GM12878 (cell line): ENCODE measurements around the gene PLSCR4. TPM values are rescaled to one million over a fixed set of nuclear protein-coding genes. Genes with fewer than 3 reads are reported as not detected.

Experiments
- ATAC-seq: fragments of 200-7000 bp; cut with Tn5 transposase; 3 replicates; pipeline ENCODE4 v1.9.1; 2020; ENCODE audit warnings: mild to moderate bottlenecking, moderate library complexity
- BruUV-seq: library from RNA; stranded (reverse); fragments of 400-500 nt; replicated peaks from 2 replicates; lab custom pipeline; 2021; lab: Mats Ljungman, UMichigan
- CTCF ChIA-PET: fragments of 300-600 bp; sonication (Branson Sonifier 250); formaldehyde crosslinking; extraction: SDS; loops from one replicate; lab custom pipeline; 2021; ENCODE audit warnings: inconsistent platforms; lab: Yijun Ruan, JAX
- POLR2A ChIA-PET: fragments of 350-600 bp; formaldehyde crosslinking; extraction: SDS; loops from one replicate; lab custom pipeline; 2021; ENCODE audit warnings: inconsistent platforms; lab: Charles Lee
- RAD21 ChIA-PET: fragments of 300-600 bp; sonication (Branson Sonifier 250); formaldehyde crosslinking; loops from one replicate; lab custom pipeline; 2023; ENCODE audit warnings: antibody characterized with exemption; ENCODE audit not compliant: unreplicated experiment; lab: Charles Lee
- SMC1A ChIA-PET: fragments of 300-600 bp; sonication (Branson Sonifier 250); formaldehyde crosslinking; loops from one replicate; lab custom pipeline; 2023; ENCODE audit not compliant: unreplicated experiment, uncharacterized antibody; lab: Charles Lee
- DNase-seq: peaks from one replicate; pipeline ENCODE4 v3.0.0-alpha.2; 2011; ENCODE audit warnings: low read depth, low spot score
- FAIRE-seq: peaks from 3 replicates; lab custom pipeline; 2011; peaks lifted over from hg19 to GRCh38; lab: Jason Lieb, UNC
- H2AFZ ChIP-seq: 2 replicates; pipeline ENCODE4 v1.6.0; 2011; ENCODE audit warnings: low read depth, low read length, control low read depth; ENCODE audit not compliant: control insufficient read depth
- H3K27ac ChIP-seq: 2 replicates; pipeline ENCODE4 v1.5.1; 2011; ENCODE audit warnings: control low read depth; ENCODE audit not compliant: control insufficient read depth, insufficient read depth
- H3K27me3 ChIP-seq, 2 experiments: replicated peaks in 1 of 2; 2 replicates each; pipeline versions ENCODE4 v1.6.0 to v1.6.1; 2011; ENCODE audit warnings: low read length in 1 of 2; ENCODE audit not compliant: control insufficient read depth in 2 of 2, insufficient read depth in 2 of 2
- H3K36me3 ChIP-seq, 2 experiments: 2 replicates each; pipeline ENCODE4 v1.5.1; 2011; ENCODE audit warnings: low read length in 1 of 2; ENCODE audit not compliant: control insufficient read depth in 2 of 2, insufficient read depth in 2 of 2
- H3K4me1 ChIP-seq: 2 replicates; pipeline ENCODE4 v1.6.1; 2011; ENCODE audit warnings: mild to moderate bottlenecking, low read length, moderate library complexity, mixed read lengths; ENCODE audit not compliant: control insufficient read depth, insufficient read depth
- H3K4me2 ChIP-seq: 2 replicates; pipeline ENCODE4 v1.6.0; 2011; ENCODE audit warnings: control low read depth; ENCODE audit not compliant: control insufficient read depth, insufficient read depth
- H3K4me3 ChIP-seq: fragments of 200-600 bp; sonication (generic); 2 replicates; pipeline ENCODE4 v1.5.1; 2016
- H3K79me2 ChIP-seq: 2 replicates; pipeline ENCODE4 v1.6.0; 2011; ENCODE audit warnings: low read length; ENCODE audit not compliant: control insufficient read depth, insufficient read depth
- H3K9ac ChIP-seq: 2 replicates; pipeline ENCODE4 v1.8.0; 2011; ENCODE audit warnings: low read length, control low read depth, mixed read lengths; ENCODE audit not compliant: control insufficient read depth, insufficient read depth
- H3K9me3 ChIP-seq: replicated peaks from 3 replicates; pipeline ENCODE4 v1.5.1; 2011; ENCODE audit warnings: mild to moderate bottlenecking, low read length; ENCODE audit not compliant: control insufficient read depth, insufficient read depth
- H4K20me1 ChIP-seq: 2 replicates; pipeline ENCODE4 v1.6.0; 2011; ENCODE audit not compliant: control insufficient read depth, insufficient read depth
- ATF7 ChIP-seq: fragments of 450-650 bp; IDR thresholded peaks from 2 replicates; pipeline ENCODE4 v1.6.1; 2016; ENCODE audit warnings: low read depth, mild to moderate bottlenecking
- IRF3 ChIP-seq: fragments of 450-650 bp; IDR thresholded peaks from 2 replicates; pipeline ENCODE4 v1.6.1; 2014; ENCODE audit warnings: mild to moderate bottlenecking
- NFXL1 ChIP-seq: fragments of 450-650 bp; IDR thresholded peaks from 2 replicates; pipeline ENCODE4 v1.6.1; 2017; ENCODE audit warnings: antibody characterized with exemption, mild to moderate bottlenecking, borderline replicate concordance
- PAX8 ChIP-seq: fragments of 450-650 bp; IDR thresholded peaks from 2 replicates; pipeline ENCODE4 v1.6.1; 2017; ENCODE audit warnings: mild to moderate bottlenecking, moderate library complexity
- RFX5 ChIP-seq: IDR thresholded peaks from 2 replicates; pipeline ENCODE4 v1.6.1; 2011; ENCODE audit warnings: low read depth, low read length, improper control_type of control experiment
- SMAD5 ChIP-seq: IDR thresholded peaks from 2 replicates; pipeline ENCODE4 v1.6.1; 2016; ENCODE audit warnings: antibody characterized with exemption, low read depth
- SMARCA5 ChIP-seq: fragments of 450-650 bp; IDR thresholded peaks from 2 replicates; pipeline ENCODE4 v1.6.1; 2017; ENCODE audit warnings: mild to moderate bottlenecking
- TCF3 ChIP-seq: IDR thresholded peaks from 2 replicates; pipeline ENCODE4 v1.6.1; 2012; ENCODE audit warnings: low read depth, mild to moderate bottlenecking, low read length, borderline replicate concordance; ENCODE audit not compliant: insufficient read depth
- ZBTB33 ChIP-seq: fragments of 450-650 bp; IDR thresholded peaks from 2 replicates; pipeline ENCODE4 v1.6.1; 2017; ENCODE audit warnings: mild to moderate bottlenecking
- ZBTB40 ChIP-seq: fragments of 450-650 bp; IDR thresholded peaks from 2 replicates; pipeline ENCODE4 v1.6.1; 2016; ENCODE audit warnings: mild to moderate bottlenecking, moderate library complexity, borderline replicate concordance
- ZNF207 ChIP-seq: fragments of 450-650 bp; IDR thresholded peaks from 2 replicates; pipeline ENCODE4 v1.6.1; 2014; ENCODE audit warnings: antibody characterized with exemption, mild to moderate bottlenecking, borderline replicate concordance
- ZNF384 ChIP-seq: IDR thresholded peaks from 2 replicates; pipeline ENCODE4 v1.6.1; 2012; ENCODE audit warnings: low read depth, mild to moderate bottlenecking, low read length, improper control_type of control experiment, borderline replicate concordance
- WGBS: methylation state at CpG from one replicate; pipeline ENCODE4 v1.1.6; 2016; ENCODE audit warnings: low lambda C conversion rate; ENCODE audit not compliant: insufficient replicate concordance, insufficient coverage; ENCODE audit errors: missing lambda C conversion rate; 5-methylcytosine and 5-hydroxymethylcytosine counted together
- in situ Hi-C: fragments of 300-500 bp; cut with MboI; formaldehyde crosslinking; loops from 9 replicates; pipeline ENCODE4 v1.14.3; 2018; ENCODE audit warnings: mixed read lengths
- intact Hi-C: fragments of 100-400 bp; cut with micrococcal nuclease; formaldehyde crosslinking; loops from one replicate; pipeline ENCODE4 v1.14.2; 2022; ENCODE audit not compliant: unreplicated experiment
- polyA plus RNA-seq, 11 experiments: library from polyadenylated mRNA; depleted of rRNA in 4 of 11; unstranded in 6 of 11; stranded (reverse) in 5 of 11; fragments of >200 nt; fragmentation: Nextera tagmentation in 4 of 11; fragmentation: Illumina TruSeq in 1 of 11; extraction: Ambion mirVana in 4 of 11; extraction: Trizol in 1 of 11; gene quantifications; 1 replicate in 1 of 11; 2 replicates in 10 of 11; pipeline versions ENCODE4 v1.2.1 to v1.2.3, GENCODE V29; 2011 to 2016; ENCODE audit warnings: inconsistent platforms in 2 of 11, missing spikeins in 2 of 11, low read depth in 1 of 11
- total RNA-seq, 4 experiments: library from RNA; depleted of rRNA in 3 of 4; stranded (reverse); fragments of >200 nt in 3 of 4; fragmentation: Illumina TruSeq in 1 of 4; extraction: Trizol in 1 of 4; gene quantifications; 2 replicates each; pipeline versions ENCODE4 v1.2.1 to v1.2.3, GENCODE V29; 2013 to 2021

The PLSCR4 gene
- total and polyA plus RNA-seq, 10 of the 15 experiments (the other 5 are each of a cell fraction or from before 2014, with no cell fraction given) = 0.02 TPM; not detected in 9

DNA sequence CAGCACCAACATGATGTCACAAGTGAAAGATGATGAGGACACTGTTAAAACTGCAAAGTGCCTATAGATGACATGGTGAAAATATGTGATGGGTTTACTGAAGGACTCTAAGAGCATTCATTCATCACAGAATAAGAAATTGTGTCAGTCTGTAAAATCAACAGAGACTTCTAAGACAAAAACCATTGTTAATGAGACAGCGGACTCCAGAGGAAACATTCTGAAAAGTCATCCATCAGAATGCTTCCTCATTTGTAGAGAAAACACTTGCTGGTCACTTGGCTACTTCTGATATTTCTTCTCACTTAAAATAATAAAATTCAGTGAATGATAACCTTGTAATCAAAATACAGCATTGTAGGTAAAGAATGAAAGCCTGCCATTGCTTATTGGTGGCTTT is 7.3 kb downstream of the PLSCR4 start:
- no peaks in the 10 kb centered on the region for H3K4me1 ChIP-seq
- FAIRE-seq (no peak), ATAC-seq (no peak), DNase-seq (no peak)
- H4K20me1 ChIP-seq = no peaks in the 10 kb centered on the region
- no peaks in the 10 kb centered on the region for H3K36me3 ChIP-seq
- 95% methylated on average over 1 of the region's 1 CpG for WGBS
- H3K79me2 ChIP-seq = no peaks in the 10 kb centered on the region
- H3K9me3 ChIP-seq = no peaks in the 10 kb centered on the region
- H3K27me3 ChIP-seq = no peaks in the 10 kb centered on the region
- ChIA-PET CTCF (no interaction called here), SMC1A (no interaction called here), POLR2A (no interaction called here), RAD21 (no interaction called here)
- H3K9ac ChIP-seq = no peak overlapping the region
- in situ Hi-C loops (no loop called here), intact Hi-C loops (no loop called here)
- H3K4me2 ChIP-seq = no peak overlapping the region
- no TSS peak for BruUV-seq
- TF ChIP-seq ATF7 (no peak), IRF3 (no peak), PAX8 (no peak), RFX5 (no peak), TCF3 (no peak), ZNF384 (no peak), SMAD5 (no peak), NFXL1 (no peak), SMARCA5 (no peak), ZBTB33 (no peak), ZNF207 (no peak), ZBTB40 (no peak)
- no peak overlapping the region for H3K4me3 ChIP-seq
- H2AFZ ChIP-seq = no peak overlapping the region
- no peak overlapping the region for H3K27ac ChIP-seq
